ENCODE results near the gene TRERF1.

- no peak for TF ChIP-seq CTCF (IDR thresholded peaks at IDR 0.05)
- TF ChIP-seq EZH2phosphoT487 (IDR thresholded peaks at IDR 0.05) = no peak
- no peak for TF ChIP-seq EZH2 (IDR thresholded peaks at IDR 0.05)
Measured at GRCh38 chr6:42268835-42269204, 182.9 kb downstream of the TRERF1 start.
